SK-N-SH (cell line): ENCODE results near the gene IPCEF1.

Source experiments
- CHD2 ChIP-seq: fragments of 150-350 bp; IDR thresholded peaks from 2 replicates; pipeline ENCODE4 v1.6.1; 2018; ENCODE audit warnings: low read length; ENCODE audit not compliant: partially characterized antibody
- EP300 ChIP-seq, 2 experiments: IDR thresholded peaks; 2 replicates each; pipeline versions ENCODE4 v1.4.0 to v1.6.1; 2012; ENCODE audit warnings: borderline replicate concordance in 1 of 2, low read depth in 1 of 2, low read length in 1 of 2
- EZH2phosphoT487 ChIP-seq: fragments of 200-600 bp; sonication (generic); IDR thresholded peaks from 2 replicates; pipeline ENCODE4 v1.6.1; 2017; ENCODE audit warnings: low read depth, mixed run types, mild to moderate bottlenecking, antibody characterized with exemption, moderate library complexity, borderline replicate concordance
- FOXM1 ChIP-seq: IDR thresholded peaks from 2 replicates; pipeline ENCODE4 v1.4.0; 2012; ENCODE audit warnings: low read depth, mild to moderate bottlenecking
- JUND ChIP-seq: IDR thresholded peaks from 2 replicates; pipeline ENCODE4 v1.4.0; 2012
- POLR2AphosphoS5 ChIP-seq: IDR thresholded peaks from 2 replicates; pipeline ENCODE4 v1.6.1; 2012; ENCODE audit warnings: low read depth, low read length
- RAD21 ChIP-seq: IDR thresholded peaks from 2 replicates; pipeline ENCODE4 v1.6.1; 2012; ENCODE audit warnings: mild to moderate bottlenecking, low read length
- RFX5 ChIP-seq: IDR thresholded peaks from 2 replicates; pipeline ENCODE4 v1.6.1; 2012; ENCODE audit warnings: mild to moderate bottlenecking, improper control_type of control experiment, low read length
- SMC3 ChIP-seq: IDR thresholded peaks from 2 replicates; pipeline ENCODE4 v1.6.1; 2012; ENCODE audit warnings: low read depth, low read length, improper control_type of control experiment
- TAF1 ChIP-seq: IDR thresholded peaks from 2 replicates; pipeline ENCODE4 v1.6.1; 2012; ENCODE audit warnings: low read depth, mild to moderate bottlenecking, low read length, moderate library complexity, borderline replicate concordance
- TF ChIP-seq, protein P1 (sequence below): fragments of 200-600 bp; sonication (generic); IDR thresholded peaks from 2 replicates; pipeline ENCODE4 v1.6.1; 2017; ENCODE audit warnings: antibody characterized with exemption, mild to moderate bottlenecking, moderate library complexity
- TF ChIP-seq, protein P2 (sequence below): fragments of 150-350 bp; IDR thresholded peaks from 2 replicates; pipeline ENCODE4 v1.6.1; 2016; ENCODE audit warnings: mild to moderate bottlenecking, low read depth, low read length
- TF ChIP-seq, protein P3 (sequence below): IDR thresholded peaks from 2 replicates; pipeline ENCODE4 v1.4.0; 2012; ENCODE audit warnings: low read depth
- TF ChIP-seq, protein P4 (sequence below): IDR thresholded peaks from 2 replicates; pipeline ENCODE4 v1.6.1; 2012; ENCODE audit warnings: mild to moderate bottlenecking, low read depth, low read length, moderate library complexity

DNA sequence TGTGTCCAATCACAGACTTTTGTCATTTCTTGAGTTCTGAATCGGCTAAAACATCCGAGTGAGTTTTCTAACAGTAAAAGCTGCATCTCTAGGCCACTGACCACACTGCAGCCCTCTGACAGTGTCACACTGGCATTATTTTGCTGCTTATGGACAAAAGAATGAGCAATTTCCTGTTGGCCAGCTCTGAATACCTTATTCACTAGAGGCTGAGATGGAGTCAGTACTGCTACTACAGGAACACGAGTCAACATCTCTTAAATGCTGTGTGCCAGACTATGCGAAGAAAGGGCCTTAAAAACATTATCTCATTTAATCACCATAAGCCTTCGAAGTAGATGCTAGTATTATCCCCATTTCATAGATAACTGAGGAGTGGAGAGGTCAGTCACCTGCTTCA lies 42.5 kb upstream of the IPCEF1 start:
- TF ChIP-seq, protein P1, sequence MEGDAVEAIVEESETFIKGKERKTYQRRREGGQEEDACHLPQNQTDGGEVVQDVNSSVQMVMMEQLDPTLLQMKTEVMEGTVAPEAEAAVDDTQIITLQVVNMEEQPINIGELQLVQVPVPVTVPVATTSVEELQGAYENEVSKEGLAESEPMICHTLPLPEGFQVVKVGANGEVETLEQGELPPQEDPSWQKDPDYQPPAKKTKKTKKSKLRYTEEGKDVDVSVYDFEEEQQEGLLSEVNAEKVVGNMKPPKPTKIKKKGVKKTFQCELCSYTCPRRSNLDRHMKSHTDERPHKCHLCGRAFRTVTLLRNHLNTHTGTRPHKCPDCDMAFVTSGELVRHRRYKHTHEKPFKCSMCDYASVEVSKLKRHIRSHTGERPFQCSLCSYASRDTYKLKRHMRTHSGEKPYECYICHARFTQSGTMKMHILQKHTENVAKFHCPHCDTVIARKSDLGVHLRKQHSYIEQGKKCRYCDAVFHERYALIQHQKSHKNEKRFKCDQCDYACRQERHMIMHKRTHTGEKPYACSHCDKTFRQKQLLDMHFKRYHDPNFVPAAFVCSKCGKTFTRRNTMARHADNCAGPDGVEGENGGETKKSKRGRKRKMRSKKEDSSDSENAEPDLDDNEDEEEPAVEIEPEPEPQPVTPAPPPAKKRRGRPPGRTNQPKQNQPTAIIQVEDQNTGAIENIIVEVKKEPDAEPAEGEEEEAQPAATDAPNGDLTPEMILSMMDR: no peak
- TF ChIP-seq FOXM1: no peak
- TF ChIP-seq POLR2AphosphoS5: no peak
- TF ChIP-seq, protein P2, sequence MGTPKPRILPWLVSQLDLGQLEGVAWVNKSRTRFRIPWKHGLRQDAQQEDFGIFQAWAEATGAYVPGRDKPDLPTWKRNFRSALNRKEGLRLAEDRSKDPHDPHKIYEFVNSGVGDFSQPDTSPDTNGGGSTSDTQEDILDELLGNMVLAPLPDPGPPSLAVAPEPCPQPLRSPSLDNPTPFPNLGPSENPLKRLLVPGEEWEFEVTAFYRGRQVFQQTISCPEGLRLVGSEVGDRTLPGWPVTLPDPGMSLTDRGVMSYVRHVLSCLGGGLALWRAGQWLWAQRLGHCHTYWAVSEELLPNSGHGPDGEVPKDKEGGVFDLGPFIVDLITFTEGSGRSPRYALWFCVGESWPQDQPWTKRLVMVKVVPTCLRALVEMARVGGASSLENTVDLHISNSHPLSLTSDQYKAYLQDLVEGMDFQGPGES: no peak
- TF ChIP-seq TAF1: no peak; the same call in 1 of the 2 replicates
- TF ChIP-seq SMC3: no peak
- no peak for TF ChIP-seq EZH2phosphoT487
- no peak for TF ChIP-seq RAD21
- no peak for TF ChIP-seq EP300 (IDR thresholded peaks at IDR 0.05; ENCODE audit: borderline replicate concordance in 1 of 2, low read depth in 1 of 2, low read length in 1 of 2)
- TF ChIP-seq, protein P3, sequence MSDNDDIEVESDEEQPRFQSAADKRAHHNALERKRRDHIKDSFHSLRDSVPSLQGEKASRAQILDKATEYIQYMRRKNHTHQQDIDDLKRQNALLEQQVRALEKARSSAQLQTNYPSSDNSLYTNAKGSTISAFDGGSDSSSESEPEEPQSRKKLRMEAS: no peak
- TF ChIP-seq, protein P4, sequence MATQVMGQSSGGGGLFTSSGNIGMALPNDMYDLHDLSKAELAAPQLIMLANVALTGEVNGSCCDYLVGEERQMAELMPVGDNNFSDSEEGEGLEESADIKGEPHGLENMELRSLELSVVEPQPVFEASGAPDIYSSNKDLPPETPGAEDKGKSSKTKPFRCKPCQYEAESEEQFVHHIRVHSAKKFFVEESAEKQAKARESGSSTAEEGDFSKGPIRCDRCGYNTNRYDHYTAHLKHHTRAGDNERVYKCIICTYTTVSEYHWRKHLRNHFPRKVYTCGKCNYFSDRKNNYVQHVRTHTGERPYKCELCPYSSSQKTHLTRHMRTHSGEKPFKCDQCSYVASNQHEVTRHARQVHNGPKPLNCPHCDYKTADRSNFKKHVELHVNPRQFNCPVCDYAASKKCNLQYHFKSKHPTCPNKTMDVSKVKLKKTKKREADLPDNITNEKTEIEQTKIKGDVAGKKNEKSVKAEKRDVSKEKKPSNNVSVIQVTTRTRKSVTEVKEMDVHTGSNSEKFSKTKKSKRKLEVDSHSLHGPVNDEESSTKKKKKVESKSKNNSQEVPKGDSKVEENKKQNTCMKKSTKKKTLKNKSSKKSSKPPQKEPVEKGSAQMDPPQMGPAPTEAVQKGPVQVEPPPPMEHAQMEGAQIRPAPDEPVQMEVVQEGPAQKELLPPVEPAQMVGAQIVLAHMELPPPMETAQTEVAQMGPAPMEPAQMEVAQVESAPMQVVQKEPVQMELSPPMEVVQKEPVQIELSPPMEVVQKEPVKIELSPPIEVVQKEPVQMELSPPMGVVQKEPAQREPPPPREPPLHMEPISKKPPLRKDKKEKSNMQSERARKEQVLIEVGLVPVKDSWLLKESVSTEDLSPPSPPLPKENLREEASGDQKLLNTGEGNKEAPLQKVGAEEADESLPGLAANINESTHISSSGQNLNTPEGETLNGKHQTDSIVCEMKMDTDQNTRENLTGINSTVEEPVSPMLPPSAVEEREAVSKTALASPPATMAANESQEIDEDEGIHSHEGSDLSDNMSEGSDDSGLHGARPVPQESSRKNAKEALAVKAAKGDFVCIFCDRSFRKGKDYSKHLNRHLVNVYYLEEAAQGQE: no peak
- TF ChIP-seq RFX5: no peak
- no peak for TF ChIP-seq CHD2
- no peak for TF ChIP-seq JUND
